ENCODE measurements around the gene SORBS2.

Gene SORBS2

GRCh38 chr4:185723631-185724260 lies 88.2 kb downstream of the SORBS2 start:
- in situ Hi-C loops (cut with HindIII; ENCODE audit: low sequenced_read_pairs), result no loop called here
- no peak overlapping the region for H3K4me3 ChIP-seq (ENCODE audit: low read depth, low read length)
- TF ChIP-seq CTCF (IDR thresholded peaks at IDR 0.05; ENCODE audit: low read depth, low read length, missing control alignments), result no peak
- DNase-seq (ENCODE audit: low read depth), result no peak

- in situ Hi-C loops (cut with HindIII; ENCODE audit: low sequenced_read_pairs), result no loop called here
- DNase-seq (ENCODE audit: low read depth), result no peak
- no peak for TF ChIP-seq CTCF (IDR thresholded peaks at IDR 0.05; ENCODE audit: low read depth, low read length, missing control alignments)
- no peak overlapping the region for H3K4me3 ChIP-seq (ENCODE audit: low read depth, low read length)
These were observed 90.0 kb downstream of the SORBS2 start for GRCh38 chr4:185722029-185722316.

- in situ Hi-C loops (cut with HindIII; ENCODE audit: low sequenced_read_pairs), result no loop called here
- TF ChIP-seq CTCF (IDR thresholded peaks at IDR 0.05; ENCODE audit: low read depth, low read length, missing control alignments), result no peak
- no peak for DNase-seq (ENCODE audit: low read depth)
- H3K4me3 ChIP-seq (ENCODE audit: low read depth, low read length), result no peak overlapping the region
These were observed 90.6 kb downstream of the SORBS2 start for GRCh38 chr4:185721190-185722028.

- in situ Hi-C loops (cut with HindIII; ENCODE audit: low sequenced_read_pairs), result no loop called here
- no peak overlapping the region for H3K4me3 ChIP-seq (ENCODE audit: low read depth, low read length)
- DNase-seq (ENCODE audit: low read depth), result no peak
- TF ChIP-seq CTCF (IDR thresholded peaks at IDR 0.05; ENCODE audit: low read depth, low read length, missing control alignments), result no peak
These were observed 92.5 kb downstream of the SORBS2 start for GRCh38 chr4:185719500-185719858.

GRCh38 chr4:185718578-185719499 lies 93.2 kb downstream of the SORBS2 start:
- in situ Hi-C loops (cut with HindIII; ENCODE audit: low sequenced_read_pairs), result no loop called here
- no peak overlapping the region for H3K4me3 ChIP-seq (ENCODE audit: low read depth, low read length)
- DNase-seq (ENCODE audit: low read depth), result no peak
- no peak for TF ChIP-seq CTCF (IDR thresholded peaks at IDR 0.05; ENCODE audit: low read depth, low read length, missing control alignments)

GRCh38 chr4:185717377-185717741 lies 94.6 kb downstream of the SORBS2 start:
- in situ Hi-C loops (cut with HindIII; ENCODE audit: low sequenced_read_pairs), result no loop called here
- H3K4me3 ChIP-seq (ENCODE audit: low read depth, low read length), result no peak overlapping the region
- no peak for TF ChIP-seq CTCF (IDR thresholded peaks at IDR 0.05; ENCODE audit: low read depth, low read length, missing control alignments)
- DNase-seq (ENCODE audit: low read depth), result no peak

Measured in astrocyte of the cerebellum (primary cell).